ENCODE results near the gene GABRG2. TPM values are rescaled to one million over a fixed set of nuclear protein-coding genes. Genes with fewer than 3 reads are reported as not detected.

GABRG2 gene
- polyA plus RNA-seq, 3 donors, result not detected

- H3K4me2 ChIP-seq (replicated peaks; ENCODE audit: extremely low read depth, low read length, poor library complexity, severe bottlenecking), result no peak overlapping the region
- WGBS (ENCODE audit: insufficient coverage), result no CpG with 5 or more reads among the region's 1 CpG
- no peak overlapping the region for H3K9ac ChIP-seq (ENCODE audit: insufficient read depth, low read length, poor library complexity, severe bottlenecking)
- H2AFZ ChIP-seq (ENCODE audit: insufficient read depth, low read depth, low read length, poor library complexity, severe bottlenecking), result no peak overlapping the region
- no peaks in the 10 kb centered on the region for H3K79me2 ChIP-seq (ENCODE audit: insufficient read depth, low read length)
- no peaks in the 10 kb centered on the region for H3K36me3 ChIP-seq (replicated peaks in 1 of 2; ENCODE audit: control insufficient read depth in 1 of 2, insufficient read depth in 2 of 2, low read length in 2 of 2)
- Mint-ChIP-seq H3K4me1 (no peaks in the 10 kb centered on the region), H3K27me3 (ENCODE audit: low read depth in 3 of 3) (no peaks in the 10 kb centered on the region), H3K36me3 (no peaks in the 10 kb centered on the region), H3K27ac (no peak overlapping the region), H3K9me3 (peaks cover 0 to 8% (median 2%) of the 10 kb centered on the region in 7 donors), H3K4me3 (no peak overlapping the region)
- intact Hi-C loops (cut with micrococcal nuclease), result no loop called here
- H3K27ac ChIP-seq (ENCODE audit: low read depth in 1 of 2, low read length in 2 of 2), result no peak overlapping the region
- no peak for DNase-seq
- TF ChIP-seq, protein P1, sequence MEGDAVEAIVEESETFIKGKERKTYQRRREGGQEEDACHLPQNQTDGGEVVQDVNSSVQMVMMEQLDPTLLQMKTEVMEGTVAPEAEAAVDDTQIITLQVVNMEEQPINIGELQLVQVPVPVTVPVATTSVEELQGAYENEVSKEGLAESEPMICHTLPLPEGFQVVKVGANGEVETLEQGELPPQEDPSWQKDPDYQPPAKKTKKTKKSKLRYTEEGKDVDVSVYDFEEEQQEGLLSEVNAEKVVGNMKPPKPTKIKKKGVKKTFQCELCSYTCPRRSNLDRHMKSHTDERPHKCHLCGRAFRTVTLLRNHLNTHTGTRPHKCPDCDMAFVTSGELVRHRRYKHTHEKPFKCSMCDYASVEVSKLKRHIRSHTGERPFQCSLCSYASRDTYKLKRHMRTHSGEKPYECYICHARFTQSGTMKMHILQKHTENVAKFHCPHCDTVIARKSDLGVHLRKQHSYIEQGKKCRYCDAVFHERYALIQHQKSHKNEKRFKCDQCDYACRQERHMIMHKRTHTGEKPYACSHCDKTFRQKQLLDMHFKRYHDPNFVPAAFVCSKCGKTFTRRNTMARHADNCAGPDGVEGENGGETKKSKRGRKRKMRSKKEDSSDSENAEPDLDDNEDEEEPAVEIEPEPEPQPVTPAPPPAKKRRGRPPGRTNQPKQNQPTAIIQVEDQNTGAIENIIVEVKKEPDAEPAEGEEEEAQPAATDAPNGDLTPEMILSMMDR (IDR thresholded peaks at IDR 0.05), result no peak
- H3K27me3 ChIP-seq (ENCODE audit: control insufficient read depth in 2 of 2, insufficient read depth in 2 of 2, low read length in 2 of 2), result no peaks in the 10 kb centered on the region
- no peaks in the 10 kb centered on the region for H4K20me1 ChIP-seq (ENCODE audit: insufficient read depth, low read length)
- no peaks in the 10 kb centered on the region for H3K9me3 ChIP-seq (replicated peaks in 1 of 2; ENCODE audit: control insufficient read depth in 1 of 2, insufficient read depth in 1 of 2, low read length in 2 of 2)
- no peaks in the 10 kb centered on the region for H3K4me1 ChIP-seq (ENCODE audit: control insufficient read depth in 1 of 2, insufficient read depth in 2 of 2, low read length in 2 of 2)
- no peak overlapping the region for H3K4me3 ChIP-seq (replicated peaks in 1 of 3; ENCODE audit: low read depth in 2 of 3, low read length in 3 of 3)
Observed at GRCh38 chr5:162196351-162196750, 128.8 kb downstream of the GABRG2 start.

DNA sequence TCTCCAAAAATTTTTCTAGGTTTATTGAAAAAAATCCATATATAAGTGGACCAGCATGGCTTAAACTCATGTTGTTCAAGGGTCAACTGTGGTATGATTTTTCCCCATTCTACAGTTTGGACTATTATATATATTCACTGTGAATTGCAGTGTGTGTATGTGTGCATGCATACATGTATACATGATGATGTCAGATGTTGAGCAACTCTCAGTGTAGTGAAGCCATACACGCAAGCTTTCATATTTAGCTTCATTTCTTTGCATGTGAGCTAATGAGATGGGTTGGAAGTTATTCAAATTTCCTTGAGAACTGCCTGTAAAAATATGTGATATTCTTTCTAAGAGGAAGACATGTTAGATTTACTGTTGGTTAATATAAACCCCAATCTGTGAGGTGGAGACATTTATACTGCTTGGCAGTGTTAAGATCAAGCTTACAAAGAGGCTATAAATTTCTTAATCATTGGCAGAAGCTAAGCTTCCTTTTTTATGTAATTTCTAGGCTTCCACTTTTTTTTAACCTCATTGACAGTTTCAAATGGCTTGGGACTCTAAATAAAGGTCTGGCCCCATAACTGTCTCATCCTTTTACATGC lies 134.8 kb downstream of the GABRG2 start:
- H3K4me3 Mint-ChIP-seq, result no peak overlapping the region
- TF ChIP-seq, protein P1 (IDR thresholded peaks at IDR 0.05), result no peak
- Histone ChIP-seq H3K79me2 (ENCODE audit: insufficient read depth, low read length) (no peaks in the 10 kb centered on the region), H3K9ac (ENCODE audit: insufficient read depth, low read length, poor library complexity, severe bottlenecking) (no peak overlapping the region), H4K20me1 (ENCODE audit: insufficient read depth, low read length) (no peaks in the 10 kb centered on the region), H3K27me3 (ENCODE audit: control insufficient read depth in 2 of 2, insufficient read depth in 2 of 2, low read length in 2 of 2) (no peaks in the 10 kb centered on the region), H3K9me3 (replicated peaks in 1 of 2; ENCODE audit: control insufficient read depth in 1 of 2, insufficient read depth in 1 of 2, low read length in 2 of 2) (no peaks in the 10 kb centered on the region), H3K36me3 (replicated peaks in 1 of 2; ENCODE audit: control insufficient read depth in 1 of 2, insufficient read depth in 2 of 2, low read length in 2 of 2) (no peaks in the 10 kb centered on the region), H3K4me1 (ENCODE audit: control insufficient read depth in 1 of 2, insufficient read depth in 2 of 2, low read length in 2 of 2) (peaks cover 0 to 5% of the 10 kb centered on the region in 2 donors), H3K4me2 (replicated peaks; ENCODE audit: extremely low read depth, low read length, poor library complexity, severe bottlenecking) (no peak overlapping the region), H3K27ac (ENCODE audit: low read depth in 1 of 2, low read length in 2 of 2) (peak overlapping the region in 1 of 2 donors; percentile 34), H3K4me3 (replicated peaks in 1 of 3; ENCODE audit: low read depth in 2 of 3, low read length in 3 of 3) (no peak overlapping the region), H2AFZ (ENCODE audit: insufficient read depth, low read depth, low read length, poor library complexity, severe bottlenecking) (no peak overlapping the region)
- peaks cover 0 to 4% (median 0%) of the 10 kb centered on the region in 7 donors for H3K9me3 Mint-ChIP-seq
- H3K27ac Mint-ChIP-seq, result no peak overlapping the region
- no peaks in the 10 kb centered on the region for H3K27me3 Mint-ChIP-seq (ENCODE audit: low read depth in 3 of 3)
- WGBS (ENCODE audit: insufficient coverage), result no CpG with 5 or more reads among the region's 1 CpG
- DNase-seq, result peak in 1 of 3 donors; percentile 49
- intact Hi-C loops (cut with micrococcal nuclease), result no loop called here
- no peaks in the 10 kb centered on the region for H3K36me3 Mint-ChIP-seq
- peaks cover 5% of the 10 kb centered on the region for H3K4me1 Mint-ChIP-seq

Other genes with a start within 250 kb of the GABRG2 start
- gene GABRA1, start 219.7 kb upstream of the GABRG2 start, polyA plus RNA-seq, result not detected

All from CD14-positive monocyte (primary cell).